Mucosa of stomach (tissue), 1 donor: Measurements from ENCODE around the gene ABCB4.

Experiments used
- H3K27me3 ChIP-seq: one replicate; pipeline ENCODE4 v1.7.0; 2013; ENCODE audit warnings: mild to moderate bottlenecking, low read length; ENCODE audit not compliant: control insufficient read depth, insufficient read depth
- H3K36me3 ChIP-seq: one replicate; pipeline ENCODE4 v1.7.0; 2013; ENCODE audit warnings: low read length; ENCODE audit not compliant: control insufficient read depth, insufficient read depth
- H3K4me1 ChIP-seq: one replicate; pipeline ENCODE4 v1.7.0; 2013; ENCODE audit warnings: mild to moderate bottlenecking, low read length; ENCODE audit not compliant: control insufficient read depth, insufficient read depth
- H3K4me3 ChIP-seq: one replicate; pipeline ENCODE4 v1.7.0; 2013; ENCODE audit warnings: low read length
- H3K9ac ChIP-seq: one replicate; pipeline ENCODE4 v1.7.0; 2013; ENCODE audit warnings: mild to moderate bottlenecking, low read length, moderate library complexity
- H3K9me3 ChIP-seq: one replicate; pipeline ENCODE4 v1.7.0; 2013; ENCODE audit warnings: mild to moderate bottlenecking, low read length, moderate library complexity; ENCODE audit not compliant: control insufficient read depth
- donor health status: Pancreatic carcinoma.

ABCB4 gene

DNA sequence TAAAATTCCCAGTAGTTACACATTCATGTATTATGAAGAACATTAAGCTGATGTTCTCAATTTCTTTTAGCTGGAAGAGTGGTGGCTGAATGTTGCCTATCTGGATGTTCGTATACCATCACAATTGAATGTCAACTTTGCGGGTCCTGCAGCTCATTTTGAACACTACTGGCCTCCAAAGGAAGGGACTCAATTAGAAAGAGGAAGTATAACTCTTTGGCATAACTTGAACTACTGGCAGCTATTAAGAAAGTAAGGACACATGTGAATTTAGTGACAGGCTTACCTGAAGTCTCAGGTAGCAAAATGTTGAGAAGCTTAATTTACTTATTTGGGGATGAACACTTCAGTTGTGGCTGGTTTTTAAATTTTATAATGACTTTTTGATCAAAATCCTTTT lies 114.2 kb downstream of the ABCB4 start:
- Histone ChIP-seq H3K27me3 (no peaks in the 10 kb centered on the region), H3K9me3 (no peaks in the 10 kb centered on the region), H3K4me1 (no peaks in the 10 kb centered on the region), H3K4me3 (no peak overlapping the region), H3K9ac (no peak overlapping the region), H3K36me3 (no peaks in the 10 kb centered on the region)

- H3K4me1 ChIP-seq: no peaks in the 10 kb centered on the region
- no peaks in the 10 kb centered on the region for H3K36me3 ChIP-seq
- no peak overlapping the region for H3K4me3 ChIP-seq
- no peaks in the 10 kb centered on the region for H3K27me3 ChIP-seq
- H3K9ac ChIP-seq: no peak overlapping the region
- no peaks in the 10 kb centered on the region for H3K9me3 ChIP-seq
Measured at GRCh38 chr7:87359366-87359765, 116.1 kb downstream of the ABCB4 start.

DNA sequence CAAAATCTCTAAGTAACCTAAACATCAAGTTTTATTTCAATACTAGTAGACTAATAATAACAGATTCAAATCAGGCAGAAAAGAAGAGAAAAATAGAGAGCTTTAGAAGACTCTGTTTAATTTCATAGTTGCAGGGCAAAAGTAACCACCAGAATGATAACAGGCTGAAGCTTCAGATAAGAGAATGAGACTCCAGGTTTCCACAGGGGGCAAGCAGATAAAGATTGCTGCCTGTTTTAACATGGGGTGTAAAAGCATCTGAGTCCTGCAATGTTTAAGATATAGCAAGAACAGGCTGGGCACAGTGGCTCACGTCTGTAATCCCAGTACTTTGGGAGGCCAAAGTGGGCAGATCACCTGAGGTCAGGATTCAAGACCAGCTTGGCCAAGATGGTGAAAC lies 119.0 kb downstream of the ABCB4 start:
- no peaks in the 10 kb centered on the region for H3K27me3 ChIP-seq
- no peak overlapping the region for H3K9ac ChIP-seq
- no peaks in the 10 kb centered on the region for H3K9me3 ChIP-seq
- no peaks in the 10 kb centered on the region for H3K36me3 ChIP-seq
- H3K4me1 ChIP-seq: no peaks in the 10 kb centered on the region
- no peak overlapping the region for H3K4me3 ChIP-seq

GRCh38 chr7:87354749-87355148 lies 120.7 kb downstream of the ABCB4 start:
- H3K4me3 ChIP-seq: no peak overlapping the region
- H3K36me3 ChIP-seq: peaks cover 1% of the 10 kb centered on the region
- no peaks in the 10 kb centered on the region for H3K9me3 ChIP-seq
- H3K4me1 ChIP-seq: no peaks in the 10 kb centered on the region
- no peaks in the 10 kb centered on the region for H3K27me3 ChIP-seq
- no peak overlapping the region for H3K9ac ChIP-seq
